ENCODE data around the gene RNF135. TPM values are rescaled to one million over a fixed set of nuclear protein-coding genes. Genes with fewer than 3 reads are reported as not detected.

Gene RNF135
- total RNA-seq, 1 experiment from 2014 or later: 8.0 TPM

DNA sequence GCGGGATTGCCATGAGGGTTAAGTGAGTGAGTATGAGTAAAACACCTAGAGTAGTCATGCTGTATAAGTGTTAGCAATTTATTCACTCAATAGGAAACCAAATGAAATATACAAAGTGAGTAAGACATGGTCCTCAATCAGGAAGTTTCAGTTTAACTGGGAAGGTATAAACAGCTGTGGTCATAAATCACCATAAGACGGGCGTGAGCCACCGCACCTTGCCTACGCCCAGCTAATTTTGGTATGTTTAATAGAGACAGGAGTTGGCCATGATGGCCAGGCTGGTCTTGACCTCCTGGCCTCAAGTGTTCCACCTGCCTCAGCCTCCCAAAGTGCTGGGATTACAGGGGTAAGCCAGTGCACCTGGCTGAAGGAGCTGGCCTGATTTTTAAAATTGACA lies 27.0 kb downstream of the RNF135 start:
- H3K27me3 Mint-ChIP-seq (ENCODE audit: low read depth): no peaks in the 10 kb centered on the region
- Histone ChIP-seq H4K8ac (replicated peaks; ENCODE audit: insufficient read length, low read depth, low read length) (no peak overlapping the region), H2AK5ac (ENCODE audit: insufficient read length, low read length) (no peak overlapping the region), H3K23ac (ENCODE audit: insufficient read length, low read depth, low read length) (no peak overlapping the region), H2BK15ac (ENCODE audit: low read depth, low read length) (no peak overlapping the region), H2AFZ (ENCODE audit: low read length) (no peak overlapping the region), H3K4me2 (ENCODE audit: insufficient read depth, insufficient read length, low read length) (no peak overlapping the region), H3K14ac (ENCODE audit: insufficient read depth, low read length) (no peak overlapping the region), H3T11ph (ENCODE audit: low read length) (no peak overlapping the region), H4K20me1 (ENCODE audit: control insufficient read depth, insufficient read depth, insufficient read length) (no peaks in the 10 kb centered on the region), H3K23me2 (ENCODE audit: insufficient read length, low read depth, low read length, poor library complexity, severe bottlenecking) (no peaks in the 10 kb centered on the region), H3K18ac (ENCODE audit: insufficient read length, low read depth, low read length) (no peak overlapping the region), H3K79me2 (ENCODE audit: insufficient read depth, low read length) (no peaks in the 10 kb centered on the region), H2BK12ac (ENCODE audit: insufficient read length, low read depth, low read length) (no peak overlapping the region), H3K79me1 (ENCODE audit: insufficient read depth, low read depth, low read length, poor library complexity, severe bottlenecking) (no peaks in the 10 kb centered on the region), H3K56ac (ENCODE audit: insufficient read length, low read depth, low read length) (no peak overlapping the region), H4K5ac (ENCODE audit: insufficient read length, low read depth, low read length) (no peak overlapping the region), H3K4me1 (ENCODE audit: insufficient read depth, low read length) (no peaks in the 10 kb centered on the region; the same call in 1 of the 2 replicates), H3K4ac (ENCODE audit: low read depth, low read length) (no peak overlapping the region), H2BK20ac (ENCODE audit: low read depth, low read length, poor library complexity, severe bottlenecking) (no peak overlapping the region), H2BK5ac (ENCODE audit: insufficient read length, low read length) (no peak overlapping the region), H4K91ac (ENCODE audit: insufficient read length, low read depth, low read length) (no peak overlapping the region), H3K27me3 (ENCODE audit: insufficient read depth, low read length) (no peaks in the 10 kb centered on the region), H3K9ac (ENCODE audit: extremely low read depth, insufficient read length, low read length) (no peak overlapping the region), H3K9me3 (ENCODE audit: control insufficient read depth, low read depth, low read length) (no peaks in the 10 kb centered on the region), H2BK120ac (ENCODE audit: low read depth, low read length, poor library complexity, severe bottlenecking) (no peak overlapping the region), H3K27ac (ENCODE audit: insufficient read length, low read depth, low read length) (no peak overlapping the region)
- H3K9me3 Mint-ChIP-seq: no peaks in the 10 kb centered on the region
- H3K36me3 Mint-ChIP-seq (ENCODE audit: insufficient read depth in 1 of 3, low read depth in 3 of 3): peaks cover 4 to 30% (median 22%) of the 10 kb centered on the region in 3 experiments; a peak in 5 of 7 replicates
- no peaks in the 10 kb centered on the region for H3K4me1 Mint-ChIP-seq
- H3K4me3 Mint-ChIP-seq: no peak overlapping the region
- TF ChIP-seq, protein P1, sequence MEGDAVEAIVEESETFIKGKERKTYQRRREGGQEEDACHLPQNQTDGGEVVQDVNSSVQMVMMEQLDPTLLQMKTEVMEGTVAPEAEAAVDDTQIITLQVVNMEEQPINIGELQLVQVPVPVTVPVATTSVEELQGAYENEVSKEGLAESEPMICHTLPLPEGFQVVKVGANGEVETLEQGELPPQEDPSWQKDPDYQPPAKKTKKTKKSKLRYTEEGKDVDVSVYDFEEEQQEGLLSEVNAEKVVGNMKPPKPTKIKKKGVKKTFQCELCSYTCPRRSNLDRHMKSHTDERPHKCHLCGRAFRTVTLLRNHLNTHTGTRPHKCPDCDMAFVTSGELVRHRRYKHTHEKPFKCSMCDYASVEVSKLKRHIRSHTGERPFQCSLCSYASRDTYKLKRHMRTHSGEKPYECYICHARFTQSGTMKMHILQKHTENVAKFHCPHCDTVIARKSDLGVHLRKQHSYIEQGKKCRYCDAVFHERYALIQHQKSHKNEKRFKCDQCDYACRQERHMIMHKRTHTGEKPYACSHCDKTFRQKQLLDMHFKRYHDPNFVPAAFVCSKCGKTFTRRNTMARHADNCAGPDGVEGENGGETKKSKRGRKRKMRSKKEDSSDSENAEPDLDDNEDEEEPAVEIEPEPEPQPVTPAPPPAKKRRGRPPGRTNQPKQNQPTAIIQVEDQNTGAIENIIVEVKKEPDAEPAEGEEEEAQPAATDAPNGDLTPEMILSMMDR (conservative IDR thresholded peaks at IDR 0.05): no peak
- H3K27ac Mint-ChIP-seq: no peak overlapping the region
- no peak for DNase-seq
- no CpG with 5 or more reads among the region's 5 CpGs for WGBS (ENCODE audit: extremely low coverage, insufficient read length, low lambda C conversion rate)
